Mesothelial cell of epicardium (in vitro differentiated cells): ENCODE measurements around the gene TRIOBP. TPM values are rescaled to one million over a fixed set of nuclear protein-coding genes. Genes with fewer than 3 reads are reported as not detected.

Experiments
- DNase-seq, 2 experiments: peaks; one replicate each; pipeline ENCODE4 v3.0.0; 2021; ENCODE audit warnings: low spot score in 2 of 2; ENCODE audit not compliant: unreplicated experiment in 2 of 2
- H3K27ac Mint-ChIP-seq: 2 replicates; pipeline ENCODE4 v1.8.0; 2021; ENCODE audit warnings: mixed read lengths
- H3K27me3 Mint-ChIP-seq: 2 replicates; pipeline ENCODE4 v1.8.0; 2021; ENCODE audit warnings: low read depth, mixed read lengths
- H3K36me3 Mint-ChIP-seq: 2 replicates; pipeline ENCODE4 v1.8.0; 2021; ENCODE audit warnings: mixed read lengths
- H3K4me1 Mint-ChIP-seq: 2 replicates; pipeline ENCODE4 v1.8.0; 2021; ENCODE audit warnings: mixed read lengths
- H3K4me3 Mint-ChIP-seq: 2 replicates; pipeline ENCODE4 v1.8.0; 2021; ENCODE audit warnings: mild to moderate bottlenecking, moderate library complexity, mixed read lengths
- H3K9me3 Mint-ChIP-seq: 2 replicates; pipeline ENCODE4 v1.8.0; 2021; ENCODE audit warnings: mixed read lengths
- total RNA-seq: library from RNA; stranded (reverse); gene quantifications from 3 replicates; pipeline ENCODE4 v1.2.1, GENCODE V29; 2021
- TF ChIP-seq, protein P1 (sequence below): fragments of 200-600 bp; sonication (generic); IDR thresholded peaks from one replicate; pipeline ENCODE4 v1.5.0; 2021; ENCODE audit warnings: antibody characterized with exemption; ENCODE audit not compliant: unreplicated experiment

The TRIOBP gene
- total RNA-seq, 1 donor from 2014 or later = 76.1 TPM

DNA sequence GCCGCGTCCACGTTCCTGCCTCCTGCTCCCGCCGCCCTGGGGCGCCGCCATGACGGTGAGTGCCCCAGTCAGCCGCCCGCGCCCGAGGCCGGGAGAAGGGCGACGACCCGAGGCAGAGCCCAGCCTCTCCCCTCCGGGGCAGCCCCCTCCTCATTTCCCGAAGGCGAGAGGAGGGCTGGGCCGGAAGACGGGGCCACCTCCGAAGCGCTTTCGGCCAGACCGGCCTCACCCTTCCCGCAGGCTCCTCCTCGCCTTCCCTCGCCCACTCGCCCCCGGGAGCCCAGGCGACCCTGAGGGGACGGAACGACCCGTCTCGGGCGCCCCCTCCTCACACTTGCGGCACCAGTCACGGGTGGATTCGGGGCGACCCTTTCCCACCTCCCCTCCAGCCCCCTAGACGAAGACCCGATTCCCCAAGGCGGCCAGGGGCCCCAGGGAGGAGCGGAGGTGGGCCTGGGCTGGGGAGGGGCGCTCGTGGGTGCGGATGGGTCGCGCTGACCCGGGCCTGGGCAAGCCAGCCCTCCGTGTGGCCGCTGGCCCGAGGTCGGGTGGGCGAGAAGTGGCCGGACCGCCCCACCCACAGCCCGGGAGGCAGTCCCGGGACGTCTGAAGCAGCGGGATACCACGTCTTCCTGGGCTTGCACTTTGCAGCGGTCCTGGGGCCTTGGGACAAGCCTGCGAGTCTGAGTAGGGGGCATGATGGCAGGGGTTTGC lies 49.7 kb downstream of the TRIOBP start:
- Mint-ChIP-seq H3K4me1 (peaks cover 67% of the 10 kb centered on the region), H3K27ac (peak overlapping the region; percentile 82), H3K27me3 (no peaks in the 10 kb centered on the region), H3K4me3 (peak overlapping the region; percentile 78), H3K9me3 (no peaks in the 10 kb centered on the region), H3K36me3 (no peaks in the 10 kb centered on the region)
- peak in 1 of 2 experiments; percentile 57 for DNase-seq
- TF ChIP-seq, protein P1, sequence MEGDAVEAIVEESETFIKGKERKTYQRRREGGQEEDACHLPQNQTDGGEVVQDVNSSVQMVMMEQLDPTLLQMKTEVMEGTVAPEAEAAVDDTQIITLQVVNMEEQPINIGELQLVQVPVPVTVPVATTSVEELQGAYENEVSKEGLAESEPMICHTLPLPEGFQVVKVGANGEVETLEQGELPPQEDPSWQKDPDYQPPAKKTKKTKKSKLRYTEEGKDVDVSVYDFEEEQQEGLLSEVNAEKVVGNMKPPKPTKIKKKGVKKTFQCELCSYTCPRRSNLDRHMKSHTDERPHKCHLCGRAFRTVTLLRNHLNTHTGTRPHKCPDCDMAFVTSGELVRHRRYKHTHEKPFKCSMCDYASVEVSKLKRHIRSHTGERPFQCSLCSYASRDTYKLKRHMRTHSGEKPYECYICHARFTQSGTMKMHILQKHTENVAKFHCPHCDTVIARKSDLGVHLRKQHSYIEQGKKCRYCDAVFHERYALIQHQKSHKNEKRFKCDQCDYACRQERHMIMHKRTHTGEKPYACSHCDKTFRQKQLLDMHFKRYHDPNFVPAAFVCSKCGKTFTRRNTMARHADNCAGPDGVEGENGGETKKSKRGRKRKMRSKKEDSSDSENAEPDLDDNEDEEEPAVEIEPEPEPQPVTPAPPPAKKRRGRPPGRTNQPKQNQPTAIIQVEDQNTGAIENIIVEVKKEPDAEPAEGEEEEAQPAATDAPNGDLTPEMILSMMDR = no peak

GRCh38 chr22:37747080-37747714 lies 50.3 kb downstream of the TRIOBP start:
- H3K4me3 Mint-ChIP-seq = peak overlapping the region; percentile 78
- H3K9me3 Mint-ChIP-seq = no peaks in the 10 kb centered on the region
- H3K27me3 Mint-ChIP-seq = no peaks in the 10 kb centered on the region
- no peak for DNase-seq
- H3K27ac Mint-ChIP-seq = peak overlapping the region; percentile 82
- H3K36me3 Mint-ChIP-seq = no peaks in the 10 kb centered on the region
- TF ChIP-seq, protein P1 = no peak
- peaks cover 71% of the 10 kb centered on the region for H3K4me1 Mint-ChIP-seq

DNA sequence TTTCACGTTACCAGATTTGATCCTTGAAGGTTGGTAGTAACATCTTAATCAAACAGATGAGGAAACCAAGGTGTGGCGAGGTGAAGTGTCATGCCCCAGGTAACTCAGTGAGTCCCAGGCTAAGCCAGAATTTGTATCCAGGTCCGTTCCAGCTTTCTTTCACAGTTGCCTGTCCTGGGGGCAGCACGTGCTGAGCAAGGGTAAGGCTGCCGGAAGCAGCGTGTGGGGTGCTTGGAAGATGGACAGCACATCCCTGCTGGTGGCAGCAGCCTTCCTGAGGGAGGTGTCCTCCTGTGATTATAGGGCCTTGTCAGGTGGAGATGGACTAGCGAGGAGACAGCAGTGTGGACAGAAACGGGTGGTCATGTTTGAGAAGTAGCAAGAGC lies 50.9 kb downstream of the TRIOBP start:
- peaks cover 72% of the 10 kb centered on the region for H3K4me1 Mint-ChIP-seq
- H3K4me3 Mint-ChIP-seq = peak overlapping the region; percentile 78
- DNase-seq = no peak
- no peaks in the 10 kb centered on the region for H3K27me3 Mint-ChIP-seq
- H3K36me3 Mint-ChIP-seq = no peaks in the 10 kb centered on the region
- peak overlapping the region; percentile 45 for H3K27ac Mint-ChIP-seq
- H3K9me3 Mint-ChIP-seq = no peaks in the 10 kb centered on the region
- TF ChIP-seq, protein P1 = no peak

GRCh38 chr22:37748659-37749058 lies 51.8 kb downstream of the TRIOBP start:
- peak overlapping the region; percentile 69 for H3K27ac Mint-ChIP-seq
- no peak for DNase-seq
- peaks cover 1% of the 10 kb centered on the region for H3K36me3 Mint-ChIP-seq
- no peaks in the 10 kb centered on the region for H3K27me3 Mint-ChIP-seq
- peak overlapping the region; percentile 78 for H3K4me3 Mint-ChIP-seq
- no peaks in the 10 kb centered on the region for H3K9me3 Mint-ChIP-seq
- peaks cover 67% of the 10 kb centered on the region for H3K4me1 Mint-ChIP-seq
- TF ChIP-seq, protein P1 = no peak

- Mint-ChIP-seq H3K9me3 (no peaks in the 10 kb centered on the region), H3K27me3 (no peaks in the 10 kb centered on the region), H3K27ac (peak overlapping the region; percentile 80), H3K4me3 (no peak overlapping the region), H3K36me3 (peaks cover 1% of the 10 kb centered on the region), H3K4me1 (peaks cover 65% of the 10 kb centered on the region)
- DNase-seq = no peak
- TF ChIP-seq, protein P1 = no peak
Measured at GRCh38 chr22:37749226-37749625, 52.4 kb downstream of the TRIOBP start.
